HepG2 (cell line): ENCODE results near the gene MRPL58. TPM values are rescaled to one million over a fixed set of nuclear protein-coding genes. Genes with fewer than 3 reads are reported as not detected.

Source experiments
- BHLHE40 ChIP-seq: IDR thresholded peaks from 2 replicates; pipeline ENCODE4 v1.6.1; 2011; ENCODE audit warnings: low read length, improper control_type of control experiment
- HNF1A ChIP-seq, 2 experiments: sonication (generic) in 1 of 2; formaldehyde crosslinking in 1 of 2; IDR thresholded peaks; 2 replicates each; pipeline versions ENCODE4 v1.4.0 to v1.6.1; 2016 to 2020; ENCODE audit warnings: borderline replicate concordance in 1 of 2, low read depth in 1 of 2, mild to moderate bottlenecking in 1 of 2, missing genetic modification reagents in 1 of 2
- IRF2 ChIP-seq: IDR thresholded peaks from 2 replicates; pipeline ENCODE4 v1.6.1; 2018; ENCODE audit warnings: missing genetic modification reagents, missing compliant biosample characterization
- KDM2A ChIP-seq: sonication (generic); formaldehyde crosslinking; IDR thresholded peaks from 2 replicates; pipeline ENCODE4 v1.4.0; 2020; ENCODE audit warnings: low read depth, missing genetic modification reagents, borderline replicate concordance
- MXD4 ChIP-seq: IDR thresholded peaks from 2 replicates; pipeline ENCODE4 v1.6.1; 2016; ENCODE audit warnings: mild to moderate bottlenecking, missing biosample characterization, missing genetic modification reagents
- MZF1 ChIP-seq: sonication (generic); formaldehyde crosslinking; IDR thresholded peaks from 2 replicates; pipeline ENCODE4 v1.8.1; 2023; ENCODE audit warnings: mild to moderate bottlenecking, missing genetic modification reagents, borderline replicate concordance
- PHF5A ChIP-seq: IDR thresholded peaks from one replicate; pipeline ENCODE4 v1.6.1; 2018; ENCODE audit warnings: low read depth, missing genetic modification reagents; ENCODE audit not compliant: unreplicated experiment
- RELA ChIP-seq: sonication (generic); formaldehyde crosslinking; IDR thresholded peaks from 2 replicates; pipeline ENCODE4 v1.4.0; 2020; ENCODE audit warnings: missing genetic modification reagents
- RFX1 ChIP-seq: fragments of 450-650 bp; IDR thresholded peaks from 2 replicates; pipeline ENCODE4 v1.6.1; 2017
- STAG1 ChIP-seq: sonication (generic); formaldehyde crosslinking; IDR thresholded peaks from 2 replicates; pipeline ENCODE4 v1.4.0; 2020; ENCODE audit warnings: missing genetic modification reagents
- ZBTB25 ChIP-seq: IDR thresholded peaks from 2 replicates; pipeline ENCODE4 v1.6.1; 2018; ENCODE audit warnings: missing genetic modification reagents
- ZNF83 ChIP-seq: sonication (generic); formaldehyde crosslinking; IDR thresholded peaks from 2 replicates; pipeline ENCODE4 v1.4.0; 2020; ENCODE audit warnings: missing genetic modification reagents, mild to moderate bottlenecking, borderline replicate concordance
- polyA plus RNA-seq, 8 experiments: library from polyadenylated mRNA; depleted of rRNA in 3 of 8; stranded (reverse) in 7 of 8; unstranded in 1 of 8; fragments of >200 nt; fragmentation: Illumina TruSeq in 4 of 8; extraction: Trizol in 4 of 8; gene quantifications; 2 replicates each; pipeline versions ENCODE4 v1.2.1 to v1.2.3, GENCODE V29; 2011 to 2016; ENCODE audit warnings: low read depth in 4 of 8, missing spikeins in 1 of 8, mixed read lengths in 1 of 8; ENCODE audit not compliant: insufficient read depth in 1 of 8
- total RNA-seq, 5 experiments: library from RNA; depleted of rRNA; stranded (reverse); fragments of >200 nt; fragmentation: Illumina TruSeq; extraction: Trizol; gene quantifications; 2 replicates each; pipeline ENCODE4 v1.2.3, GENCODE V29; 2016; ENCODE audit warnings: low read depth in 1 of 5
- TF ChIP-seq, protein P1 (sequence below): IDR thresholded peaks from 2 replicates; pipeline ENCODE4 v1.6.1; 2016; ENCODE audit warnings: control low read depth
- TF ChIP-seq, protein P2 (sequence below): sonication (generic); formaldehyde crosslinking; IDR thresholded peaks from 2 replicates; pipeline ENCODE4 v1.5.0; 2020; ENCODE audit warnings: missing genetic modification reagents, mild to moderate bottlenecking, borderline replicate concordance
- TF ChIP-seq, protein P3 (sequence below): sonication (generic); formaldehyde crosslinking; IDR thresholded peaks from 2 replicates; pipeline ENCODE4 v1.4.0; 2020; ENCODE audit warnings: mild to moderate bottlenecking, missing genetic modification reagents
- TF ChIP-seq, protein P4 (sequence below): sonication (generic); formaldehyde crosslinking; conservative IDR thresholded peaks from 2 replicates; pipeline ENCODE4 v1.4.0; 2020; ENCODE audit warnings: missing genetic modification reagents

The MRPL58 gene
- total and polyA plus RNA-seq, 2 of the 13 experiments (the other 11 are each of a cell fraction or from before 2014, with no cell fraction given), result 44.9 to 68.9 TPM

- TF ChIP-seq ZBTB25 (CRISPR knock-in tag), result peak; percentile 96
- TF ChIP-seq MXD4, result peak; percentile 93
- peak; percentile 94 for TF ChIP-seq PHF5A (CRISPR knock-in tag)
- peak; percentile 94 for TF ChIP-seq ZNF83
- no peak; the same call in 1 of the 2 replicates for TF ChIP-seq MZF1
- TF ChIP-seq KDM2A, result peak; percentile 98
- no peak for TF ChIP-seq RFX1
- TF ChIP-seq, protein P1, sequence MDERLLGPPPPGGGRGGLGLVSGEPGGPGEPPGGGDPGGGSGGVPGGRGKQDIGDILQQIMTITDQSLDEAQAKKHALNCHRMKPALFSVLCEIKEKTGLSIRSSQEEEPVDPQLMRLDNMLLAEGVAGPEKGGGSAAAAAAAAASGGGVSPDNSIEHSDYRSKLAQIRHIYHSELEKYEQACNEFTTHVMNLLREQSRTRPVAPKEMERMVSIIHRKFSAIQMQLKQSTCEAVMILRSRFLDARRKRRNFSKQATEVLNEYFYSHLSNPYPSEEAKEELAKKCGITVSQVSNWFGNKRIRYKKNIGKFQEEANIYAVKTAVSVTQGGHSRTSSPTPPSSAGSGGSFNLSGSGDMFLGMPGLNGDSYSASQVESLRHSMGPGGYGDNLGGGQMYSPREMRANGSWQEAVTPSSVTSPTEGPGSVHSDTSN (CRISPR knock-in tag), result 0 out of 2 replicates have a peak, but pooled peaks have one; percentile 7
- TF ChIP-seq, protein P2, sequence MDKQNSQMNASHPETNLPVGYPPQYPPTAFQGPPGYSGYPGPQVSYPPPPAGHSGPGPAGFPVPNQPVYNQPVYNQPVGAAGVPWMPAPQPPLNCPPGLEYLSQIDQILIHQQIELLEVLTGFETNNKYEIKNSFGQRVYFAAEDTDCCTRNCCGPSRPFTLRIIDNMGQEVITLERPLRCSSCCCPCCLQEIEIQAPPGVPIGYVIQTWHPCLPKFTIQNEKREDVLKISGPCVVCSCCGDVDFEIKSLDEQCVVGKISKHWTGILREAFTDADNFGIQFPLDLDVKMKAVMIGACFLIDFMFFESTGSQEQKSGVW (CRISPR knock-in tag), result peak; percentile 84
- peak; percentile 57 for TF ChIP-seq BHLHE40
- TF ChIP-seq, protein P3, sequence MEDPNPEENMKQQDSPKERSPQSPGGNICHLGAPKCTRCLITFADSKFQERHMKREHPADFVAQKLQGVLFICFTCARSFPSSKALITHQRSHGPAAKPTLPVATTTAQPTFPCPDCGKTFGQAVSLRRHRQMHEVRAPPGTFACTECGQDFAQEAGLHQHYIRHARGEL, result peak; percentile 91
- TF ChIP-seq, protein P4, sequence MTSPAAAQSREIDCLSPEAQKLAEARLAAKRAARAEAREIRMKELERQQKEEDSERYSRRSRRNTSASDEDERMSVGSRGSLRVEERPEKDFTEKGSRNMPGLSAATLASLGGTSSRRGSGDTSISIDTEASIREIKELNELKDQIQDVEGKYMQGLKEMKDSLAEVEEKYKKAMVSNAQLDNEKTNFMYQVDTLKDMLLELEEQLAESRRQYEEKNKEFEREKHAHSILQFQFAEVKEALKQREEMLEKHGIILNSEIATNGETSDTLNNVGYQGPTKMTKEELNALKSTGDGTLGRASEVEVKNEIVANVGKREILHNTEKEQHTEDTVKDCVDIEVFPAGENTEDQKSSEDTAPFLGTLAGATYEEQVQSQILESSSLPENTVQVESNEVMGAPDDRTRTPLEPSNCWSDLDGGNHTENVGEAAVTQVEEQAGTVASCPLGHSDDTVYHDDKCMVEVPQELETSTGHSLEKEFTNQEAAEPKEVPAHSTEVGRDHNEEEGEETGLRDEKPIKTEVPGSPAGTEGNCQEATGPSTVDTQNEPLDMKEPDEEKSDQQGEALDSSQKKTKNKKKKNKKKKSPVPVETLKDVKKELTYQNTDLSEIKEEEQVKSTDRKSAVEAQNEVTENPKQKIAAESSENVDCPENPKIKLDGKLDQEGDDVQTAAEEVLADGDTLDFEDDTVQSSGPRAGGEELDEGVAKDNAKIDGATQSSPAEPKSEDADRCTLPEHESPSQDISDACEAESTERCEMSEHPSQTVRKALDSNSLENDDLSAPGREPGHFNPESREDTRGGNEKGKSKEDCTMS (CRISPR knock-in tag), result 0 out of 2 replicates have a peak, but pooled peaks have one; percentile 65
- 0 out of 2 replicates have a peak, but pooled peaks have one; percentile 19 for TF ChIP-seq RELA (CRISPR knock-in tag)
- TF ChIP-seq IRF2 (CRISPR knock-in tag), result peak; percentile 95
- peak; percentile 35; the same call in 1 of the 2 replicates for TF ChIP-seq HNF1A (IDR thresholded peaks at IDR 0.05; ENCODE audit: low read depth)
- TF ChIP-seq HNF1A (CRISPR knock-in tag; IDR thresholded peaks at IDR 0.05; ENCODE audit: borderline replicate concordance), result peak; percentile 89; the same call in 1 of the 2 replicates
- TF ChIP-seq STAG1 (CRISPR knock-in tag), result peak; percentile 39
Measured at GRCh38 chr17:75012346-75013091, at the start of gene MRPL58 (continued).
